OCI-LY3 (cell line): ENCODE data around the gene SHLD2.

Experiments used
- H2AFZ ChIP-seq: fragments of 200-600, 300-600 bp; shearing (Covaris generic); 2 replicates; pipeline ENCODE4 v1.6.0; 2014; ENCODE audit warnings: antibody characterized with exemption, low read depth, low read length
- H3K27ac ChIP-seq: fragments of 200-600, 300-600 bp; sonication (generic); 2 replicates; pipeline ENCODE4 v1.5.1; 2014; ENCODE audit warnings: mild to moderate bottlenecking, low read length, moderate library complexity, mixed read lengths
- H3K27me3 ChIP-seq: fragments of 200-600, 300-600 bp; sonication (generic); 2 replicates; pipeline ENCODE4 v1.6.1; 2014; ENCODE audit warnings: low read depth, low read length, mixed read lengths
- H3K36me3 ChIP-seq: fragments of 200-600, 300-600 bp; sonication (generic); replicated peaks from 2 replicates; pipeline ENCODE3; 2014; ENCODE audit warnings: low read depth, low read length, mixed read lengths
- H3K4me1 ChIP-seq: fragments of 300-600, 200-600 bp; sonication (generic); 2 replicates; pipeline ENCODE4 v1.6.1; 2014; ENCODE audit warnings: low read length, mixed read lengths
- H3K4me2 ChIP-seq: fragments of 200-600, 300-600 bp; sonication (generic); 2 replicates; pipeline ENCODE4 v1.6.1; 2014; ENCODE audit warnings: low read length, mixed read lengths
- H3K4me3 ChIP-seq: fragments of 300-600, 200-600 bp; sonication (generic); 2 replicates; pipeline ENCODE4 v1.5.1; 2014; ENCODE audit warnings: antibody characterized with exemption, mild to moderate bottlenecking, low read length, moderate library complexity
- H3K79me2 ChIP-seq: fragments of 300-600, 200-600 bp; shearing (Covaris generic); 2 replicates; pipeline ENCODE4 v1.6.1; 2014; ENCODE audit warnings: mild to moderate bottlenecking, low read length, mixed read lengths
- H3K9ac ChIP-seq: fragments of 300-600, 200-600 bp; shearing (Covaris generic); 2 replicates; pipeline ENCODE4 v1.6.0; 2014; ENCODE audit warnings: mild to moderate bottlenecking, low read length, moderate library complexity
- H3K9me3 ChIP-seq: fragments of 200-600, 300-600 bp; shearing (Covaris generic); 2 replicates; pipeline ENCODE4 v1.6.1; 2014; ENCODE audit warnings: low read length, mixed read lengths; ENCODE audit not compliant: insufficient read depth
- H4K20me1 ChIP-seq: fragments of 200-600, 300-600 bp; sonication (generic); 2 replicates; pipeline ENCODE4 v1.6.1; 2016; ENCODE audit warnings: low read length, mixed read lengths; ENCODE audit not compliant: insufficient read depth
- EZH2phosphoT487 ChIP-seq: fragments of 200-600 bp; shearing (Covaris generic); IDR thresholded peaks from 2 replicates; pipeline ENCODE4 v1.6.1; 2018; ENCODE audit warnings: antibody characterized with exemption, mixed run types, low read depth
- TF ChIP-seq, protein P1 (sequence below): fragments of 200-600, 300-600 bp; sonication (generic); IDR thresholded peaks from 2 replicates; pipeline ENCODE4 v1.5.1; 2014; ENCODE audit warnings: antibody characterized with exemption, low read length, low read depth

SHLD2 gene

DNA sequence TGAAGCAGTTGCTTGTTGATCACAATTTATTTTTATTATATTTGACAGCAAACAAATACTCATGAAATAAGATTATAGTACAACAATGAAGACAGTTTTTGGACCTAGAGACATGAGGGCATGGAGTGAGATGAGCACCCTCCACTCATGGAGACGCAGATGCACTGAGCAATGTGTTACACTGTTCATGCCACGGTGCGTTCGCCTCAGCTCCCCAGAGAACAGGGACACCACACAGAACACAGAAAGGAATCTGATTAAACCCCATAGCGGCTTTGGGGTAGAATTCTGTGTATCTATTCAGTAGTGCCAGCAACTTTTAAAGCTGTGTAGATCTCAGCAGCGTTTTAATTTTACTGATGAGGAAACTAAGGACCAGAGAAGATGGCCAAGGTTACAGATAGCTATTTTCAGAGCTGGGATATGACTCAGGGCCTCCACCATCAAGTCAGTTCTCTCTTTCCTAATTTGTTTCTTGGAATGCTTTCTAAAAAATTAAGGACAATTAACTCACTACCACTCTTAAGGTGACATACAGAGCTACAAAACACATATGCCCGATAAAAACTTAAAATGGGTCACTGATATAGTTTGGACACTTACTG is 41.3 kb upstream of the SHLD2 start:
- H3K9me3 ChIP-seq = no peaks in the 10 kb centered on the region
- H3K79me2 ChIP-seq = no peaks in the 10 kb centered on the region
- H3K27me3 ChIP-seq = no peaks in the 10 kb centered on the region
- H3K4me1 ChIP-seq = peaks cover 16% of the 10 kb centered on the region
- no peak overlapping the region for H3K9ac ChIP-seq
- H4K20me1 ChIP-seq = 0 out of 2 replicates have a peak, but pooled peaks cover 3% of the 10 kb centered on the region
- peaks cover 27% of the 10 kb centered on the region for H3K36me3 ChIP-seq
- H3K27ac ChIP-seq = no peak overlapping the region; the same call in 1 of the 2 replicates
- no peak overlapping the region for H3K4me2 ChIP-seq
- no peak overlapping the region for H2AFZ ChIP-seq
- H3K4me3 ChIP-seq = no peak overlapping the region
- TF ChIP-seq, protein P1, sequence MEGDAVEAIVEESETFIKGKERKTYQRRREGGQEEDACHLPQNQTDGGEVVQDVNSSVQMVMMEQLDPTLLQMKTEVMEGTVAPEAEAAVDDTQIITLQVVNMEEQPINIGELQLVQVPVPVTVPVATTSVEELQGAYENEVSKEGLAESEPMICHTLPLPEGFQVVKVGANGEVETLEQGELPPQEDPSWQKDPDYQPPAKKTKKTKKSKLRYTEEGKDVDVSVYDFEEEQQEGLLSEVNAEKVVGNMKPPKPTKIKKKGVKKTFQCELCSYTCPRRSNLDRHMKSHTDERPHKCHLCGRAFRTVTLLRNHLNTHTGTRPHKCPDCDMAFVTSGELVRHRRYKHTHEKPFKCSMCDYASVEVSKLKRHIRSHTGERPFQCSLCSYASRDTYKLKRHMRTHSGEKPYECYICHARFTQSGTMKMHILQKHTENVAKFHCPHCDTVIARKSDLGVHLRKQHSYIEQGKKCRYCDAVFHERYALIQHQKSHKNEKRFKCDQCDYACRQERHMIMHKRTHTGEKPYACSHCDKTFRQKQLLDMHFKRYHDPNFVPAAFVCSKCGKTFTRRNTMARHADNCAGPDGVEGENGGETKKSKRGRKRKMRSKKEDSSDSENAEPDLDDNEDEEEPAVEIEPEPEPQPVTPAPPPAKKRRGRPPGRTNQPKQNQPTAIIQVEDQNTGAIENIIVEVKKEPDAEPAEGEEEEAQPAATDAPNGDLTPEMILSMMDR = no peak
- TF ChIP-seq EZH2phosphoT487 = no peak

DNA sequence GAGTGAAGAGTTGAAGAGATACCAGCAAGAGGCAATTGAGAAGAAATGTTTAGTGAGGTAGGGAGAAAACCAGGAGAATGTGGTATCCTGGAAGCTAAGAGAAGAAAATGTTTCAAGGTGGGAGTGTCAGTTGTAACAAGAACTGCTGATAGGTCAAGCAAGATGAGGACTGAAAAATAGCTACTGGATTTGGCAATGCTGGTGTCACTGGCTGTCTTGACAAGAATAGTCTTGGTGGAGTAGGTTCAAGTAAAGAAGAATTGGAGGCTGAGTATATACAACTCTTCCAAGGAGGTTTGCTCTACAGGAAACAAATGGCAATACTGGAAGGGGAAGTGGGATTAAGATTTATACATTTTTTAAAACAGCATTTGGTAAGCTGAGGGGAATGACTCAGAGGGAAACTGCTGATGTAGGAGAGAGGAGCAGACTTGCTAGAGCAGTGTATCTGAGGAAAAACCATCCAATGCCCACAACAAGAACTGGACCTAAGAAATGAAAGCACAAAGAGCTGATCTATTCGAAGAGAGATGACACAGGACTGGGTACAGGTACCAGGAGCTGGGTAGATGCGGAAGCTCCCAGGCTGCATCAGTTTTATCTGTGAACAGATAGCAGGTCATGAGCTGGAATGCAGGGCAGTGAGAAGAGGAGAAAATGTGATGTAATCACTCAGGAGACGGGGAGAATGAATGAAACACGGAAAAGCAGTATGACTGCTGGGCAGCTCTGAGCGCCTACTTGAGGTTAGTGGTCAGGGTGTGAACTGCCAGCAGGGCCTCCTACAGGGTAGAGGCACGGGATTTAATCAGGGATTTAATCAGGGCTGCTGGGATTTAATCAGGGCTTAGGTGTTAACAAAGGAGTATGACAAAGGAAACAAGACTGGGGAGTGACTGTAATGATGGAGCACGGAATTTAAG is 40.4 kb upstream of the SHLD2 start:
- Histone ChIP-seq H2AFZ (no peak overlapping the region), H3K4me2 (peak overlapping the region; percentile 47), H4K20me1 (0 out of 2 replicates have a peak, but pooled peaks cover 3% of the 10 kb centered on the region), H3K79me2 (no peaks in the 10 kb centered on the region), H3K4me1 (peaks cover 16% of the 10 kb centered on the region), H3K27ac (peak overlapping the region; percentile 59), H3K36me3 (peaks cover 32% of the 10 kb centered on the region), H3K9me3 (no peaks in the 10 kb centered on the region), H3K27me3 (no peaks in the 10 kb centered on the region), H3K9ac (no peak overlapping the region; the same call in 1 of the 2 replicates), H3K4me3 (peak overlapping the region; percentile 26; the same call in 1 of the 2 replicates)
- no peak for TF ChIP-seq EZH2phosphoT487
- TF ChIP-seq, protein P1 = no peak

DNA sequence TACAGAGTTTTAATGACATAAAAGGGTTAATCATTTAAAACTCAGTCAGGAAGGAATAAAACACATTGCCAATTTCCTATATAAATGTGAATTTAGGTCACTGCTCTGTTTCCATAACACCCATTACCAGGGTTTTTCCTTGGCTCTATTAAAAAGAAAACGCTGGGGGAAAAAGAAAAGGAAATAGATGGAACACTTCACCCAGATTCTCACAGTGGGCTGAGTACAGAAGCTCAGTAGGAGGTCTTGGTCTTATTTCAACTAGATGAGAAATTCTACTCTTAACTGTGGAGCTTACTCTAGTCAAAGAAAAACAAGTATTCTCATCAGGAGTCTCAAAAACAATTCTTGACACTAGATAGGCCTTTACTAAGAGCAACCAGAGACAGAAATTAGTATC is 36.8 kb upstream of the SHLD2 start:
- no peak overlapping the region for H3K27ac ChIP-seq
- H3K9ac ChIP-seq = no peak overlapping the region
- no peaks in the 10 kb centered on the region for H3K27me3 ChIP-seq
- no peaks in the 10 kb centered on the region for H3K9me3 ChIP-seq
- peaks cover 31% of the 10 kb centered on the region for H3K36me3 ChIP-seq
- H3K4me1 ChIP-seq = peaks cover 16% of the 10 kb centered on the region
- no peak overlapping the region for H3K4me2 ChIP-seq
- no peaks in the 10 kb centered on the region for H3K79me2 ChIP-seq
- H4K20me1 ChIP-seq = 0 out of 2 replicates have a peak, but pooled peaks cover 3% of the 10 kb centered on the region
- H2AFZ ChIP-seq = no peak overlapping the region
- no peak overlapping the region for H3K4me3 ChIP-seq
- TF ChIP-seq, protein P1 = no peak
- no peak for TF ChIP-seq EZH2phosphoT487

DNA sequence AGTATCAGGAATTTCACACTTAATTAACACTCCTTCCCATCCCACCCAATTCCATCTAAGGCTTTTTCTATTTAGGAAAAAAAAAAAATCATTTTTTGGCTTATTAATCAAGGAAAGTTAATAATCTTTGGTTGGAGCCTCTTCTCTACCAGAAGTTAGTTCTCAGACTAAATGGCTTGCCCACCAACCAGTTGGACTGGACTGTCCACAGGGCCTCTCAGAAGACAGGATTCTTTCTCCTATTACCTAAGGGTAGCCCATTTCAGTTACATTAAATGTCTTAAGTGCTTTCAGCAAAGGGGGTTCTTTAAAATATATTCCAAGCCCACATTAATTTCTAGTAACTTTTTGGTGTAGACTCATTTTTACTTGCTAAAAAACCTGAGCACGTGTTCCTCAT is 35.6 kb upstream of the SHLD2 start:
- H3K27me3 ChIP-seq = no peaks in the 10 kb centered on the region
- TF ChIP-seq EZH2phosphoT487 = no peak
- TF ChIP-seq, protein P1 = no peak
- peaks cover 25% of the 10 kb centered on the region for H3K36me3 ChIP-seq
- H3K9ac ChIP-seq = no peak overlapping the region
- H3K9me3 ChIP-seq = no peaks in the 10 kb centered on the region
- H3K4me3 ChIP-seq = no peak overlapping the region
- H3K27ac ChIP-seq = no peak overlapping the region
- no peak overlapping the region for H2AFZ ChIP-seq
- H3K79me2 ChIP-seq = no peaks in the 10 kb centered on the region
- H3K4me2 ChIP-seq = no peak overlapping the region
- 0 out of 2 replicates have a peak, but pooled peaks cover 3% of the 10 kb centered on the region for H4K20me1 ChIP-seq
- peaks cover 12% of the 10 kb centered on the region for H3K4me1 ChIP-seq
